H1 (cell line): ENCODE measurements around the gene ADD1. TPM values are rescaled to one million over a fixed set of nuclear protein-coding genes. Genes with fewer than 3 reads are reported as not detected.

Source experiments
- CTCF ChIA-PET: fragments of 300-600 bp; sonication (Branson Sonifier 250); formaldehyde crosslinking; loops from one replicate; lab custom pipeline; 2021; ENCODE audit not compliant: partially characterized antibody; lab: Charles Lee
- POLR2A ChIA-PET: fragments of 300-600 bp; sonication (Branson Sonifier 250); formaldehyde crosslinking; loops from one replicate; lab custom pipeline; 2021; ENCODE audit warnings: inconsistent platforms; ENCODE audit not compliant: partially characterized antibody; lab: Charles Lee
- DNase-seq, 2 experiments: peaks; one replicate each; pipeline versions ENCODE4 v3.0.0 to v3.0.0-alpha.2; 2010 to 2022; ENCODE audit warnings: low spot score in 2 of 2, low read depth in 1 of 2, mixed read lengths in 1 of 2
- FAIRE-seq: peaks from 2 replicates; lab custom pipeline; 2011; peaks lifted over from hg19 to GRCh38; lab: Jason Lieb, UNC
- H2AFZ ChIP-seq: 2 replicates; pipeline ENCODE4 v1.8.1; 2012; ENCODE audit warnings: low read length, inconsistent platforms
- H2AK5ac ChIP-seq: 2 replicates; pipeline ENCODE4 v1.6.1; 2013; ENCODE audit warnings: low read depth, low read length
- H2BK120ac ChIP-seq: replicated peaks from 2 replicates; pipeline ENCODE3; 2013; ENCODE audit warnings: low read depth, low read length, inconsistent platforms
- H2BK12ac ChIP-seq: 2 replicates; pipeline ENCODE4 v1.6.1; 2013; ENCODE audit warnings: low read depth, low read length
- H2BK15ac ChIP-seq: 2 replicates; pipeline ENCODE4 v1.6.1; 2013; ENCODE audit warnings: low read length
- H2BK20ac ChIP-seq: 2 replicates; pipeline ENCODE4 v1.6.1; 2013; ENCODE audit warnings: low read length
- H2BK5ac ChIP-seq: 2 replicates; pipeline ENCODE4 v1.6.1; 2013; ENCODE audit warnings: low read depth, low read length
- H3K14ac ChIP-seq: 2 replicates; pipeline ENCODE4 v1.6.1; 2013; ENCODE audit warnings: inconsistent platforms; ENCODE audit not compliant: insufficient read length
- H3K18ac ChIP-seq: 2 replicates; pipeline ENCODE4 v1.6.1; 2013; ENCODE audit warnings: low read length; ENCODE audit errors: extremely low read depth
- H3K23ac ChIP-seq: 2 replicates; pipeline ENCODE4 v1.6.1; 2013; ENCODE audit warnings: inconsistent platforms; ENCODE audit not compliant: insufficient read length
- H3K23me2 ChIP-seq: 2 replicates; pipeline ENCODE4 v1.6.1; 2013; ENCODE audit warnings: low read depth, low read length
- H3K27ac ChIP-seq: 2 replicates; pipeline ENCODE4 v1.6.1; 2011; ENCODE audit warnings: low read depth, low read length, inconsistent platforms
- H3K27me3 ChIP-seq, 4 experiments: replicated peaks in 1 of 4; 1 replicate in 1 of 4; 2 replicates in 3 of 4; pipeline versions ENCODE4 v1.6.1 to v1.8.1; 2011 to 2013; ENCODE audit warnings: low read length in 3 of 4, mild to moderate bottlenecking in 3 of 4, inconsistent platforms in 2 of 4, mixed read lengths in 2 of 4, moderate library complexity in 1 of 4; ENCODE audit not compliant: control insufficient read depth in 3 of 4, insufficient read depth in 3 of 4; ENCODE audit errors: extremely low read depth in 1 of 4
- H3K36me3 ChIP-seq, 4 experiments: 2 replicates each; pipeline versions ENCODE4 v1.6.1 to v1.8.1; 2011 to 2013; ENCODE audit warnings: mild to moderate bottlenecking in 4 of 4, low read length in 3 of 4, moderate library complexity in 2 of 4, control low read depth in 1 of 4, inconsistent platforms in 1 of 4; ENCODE audit not compliant: insufficient read depth in 4 of 4, control insufficient read depth in 2 of 4
- H3K4ac ChIP-seq: replicated peaks from 2 replicates; pipeline ENCODE3; 2013; ENCODE audit warnings: low read length, low read depth, mixed read lengths, inconsistent platforms; ENCODE audit not compliant: insufficient read length
- H3K4me1 ChIP-seq, 4 experiments: replicated peaks in 1 of 4; 1 replicate in 1 of 4; 2 replicates in 3 of 4; pipeline versions ENCODE4 v1.6.1 to v1.8.1; 2011 to 2013; ENCODE audit warnings: low read length in 3 of 4, inconsistent platforms in 2 of 4, mixed read lengths in 1 of 4; ENCODE audit not compliant: insufficient read depth in 4 of 4, control insufficient read depth in 3 of 4
- H3K4me2 ChIP-seq, 2 experiments: 2 replicates each; pipeline versions ENCODE4 v1.6.1 to v1.8.1; 2011 to 2013; ENCODE audit warnings: low read depth in 2 of 2, low read length in 2 of 2, control low read depth in 1 of 2, inconsistent platforms in 1 of 2, mild to moderate bottlenecking in 1 of 2; ENCODE audit not compliant: insufficient read depth in 1 of 2
- H3K4me3 ChIP-seq, 4 experiments: fragments of 200-600, 300-600 bp in 1 of 4; sonication (generic), shearing (Covaris generic), sonication (Bioruptor Twin) in 1 of 4; 2 replicates each; pipeline versions ENCODE4 v1.5.1 to v1.8.1; 2011 to 2016; ENCODE audit warnings: low read length in 4 of 4, low read depth in 3 of 4, control low read depth in 2 of 4, inconsistent platforms in 2 of 4, mild to moderate bottlenecking in 2 of 4, mixed read lengths in 1 of 4, moderate library complexity in 1 of 4; ENCODE audit not compliant: insufficient read depth in 2 of 4; ENCODE audit errors: extremely low read depth in 1 of 4
- H3K56ac ChIP-seq: replicated peaks from 2 replicates; pipeline ENCODE3; 2013; ENCODE audit warnings: low read depth, mild to moderate bottlenecking, mixed read lengths, low read length, inconsistent platforms; ENCODE audit not compliant: insufficient read length
- H3K79me1 ChIP-seq: 2 replicates; pipeline ENCODE4 v1.6.1; 2013; ENCODE audit warnings: low read depth, low read length, control low read depth
- H3K79me2 ChIP-seq, 2 experiments: 2 replicates each; pipeline versions ENCODE4 v1.6.1 to v1.8.1; 2012 to 2013; ENCODE audit warnings: low read length in 2 of 2, mild to moderate bottlenecking in 2 of 2, inconsistent platforms in 1 of 2; ENCODE audit not compliant: insufficient read depth in 2 of 2, control insufficient read depth in 1 of 2
- H3K9ac ChIP-seq, 4 experiments: replicated peaks in 1 of 4; 1 replicate in 1 of 4; 2 replicates in 3 of 4; pipeline versions ENCODE4 v1.6.1 to v1.8.1; 2011 to 2013; ENCODE audit warnings: low read depth in 3 of 4, low read length in 3 of 4, control low read depth in 2 of 4, mild to moderate bottlenecking in 2 of 4, moderate library complexity in 2 of 4, inconsistent platforms in 1 of 4; ENCODE audit errors: extremely low read depth in 1 of 4
- H3K9me3 ChIP-seq, 2 experiments: 2 replicates each; pipeline versions ENCODE4 v1.6.1 to v1.8.1; 2012 to 2013; ENCODE audit warnings: mild to moderate bottlenecking in 2 of 2, moderate library complexity in 2 of 2, control low read depth in 1 of 2, inconsistent platforms in 1 of 2, low read depth in 1 of 2, low read length in 1 of 2, mixed read lengths in 1 of 2; ENCODE audit not compliant: insufficient read depth in 2 of 2
- H4K20me1 ChIP-seq, 2 experiments: replicated peaks in 1 of 2; 2 replicates each; pipeline versions ENCODE3 to v1.8.1; 2011 to 2013; ENCODE audit warnings: inconsistent platforms in 2 of 2, low read length in 2 of 2, mild to moderate bottlenecking in 1 of 2; ENCODE audit not compliant: insufficient read depth in 2 of 2, control insufficient read depth in 1 of 2
- H4K5ac ChIP-seq: 2 replicates; pipeline ENCODE4 v1.6.1; 2013; ENCODE audit warnings: low read length, low read depth, mixed read lengths, inconsistent platforms; ENCODE audit not compliant: insufficient read length
- H4K8ac ChIP-seq: 2 replicates; pipeline ENCODE4 v1.8.0; 2013; ENCODE audit warnings: mild to moderate bottlenecking, moderate library complexity, low read length, inconsistent platforms; ENCODE audit not compliant: insufficient read depth; ENCODE audit errors: extremely low read depth
- H4K91ac ChIP-seq: replicated peaks from 2 replicates; pipeline ENCODE3; 2013; ENCODE audit warnings: low read length, mixed read lengths, inconsistent platforms; ENCODE audit not compliant: insufficient read length
- HDAC2 ChIP-seq, 2 experiments: fragments of 300-600 bp in 1 of 2; sonication (generic) in 1 of 2; IDR thresholded peaks; 2 replicates each; pipeline ENCODE4 v1.6.1; 2011 to 2012; ENCODE audit warnings: low read depth in 2 of 2, low read length in 2 of 2, mild to moderate bottlenecking in 2 of 2, moderate library complexity in 2 of 2, borderline replicate concordance in 1 of 2, inconsistent platforms in 1 of 2
- HDAC6 ChIP-seq: IDR thresholded peaks from one replicate; pipeline ENCODE4 v1.7.1; 2012; ENCODE audit warnings: low read depth, mild to moderate bottlenecking, inconsistent platforms, low read length, moderate library complexity
- SAP30 ChIP-seq: fragments of 300-600 bp; sonication (generic); IDR thresholded peaks from 2 replicates; pipeline ENCODE4 v1.7.1; 2012; ENCODE audit warnings: low read length, moderate library complexity, mild to moderate bottlenecking, inconsistent platforms; ENCODE audit not compliant: insufficient read depth, insufficient replicate concordance
- TBP ChIP-seq: IDR thresholded peaks from 2 replicates; pipeline ENCODE4 v1.6.1; 2011; ENCODE audit warnings: low read depth, low read length, improper control_type of control experiment
- WGBS, 2 experiments: shearing (Covaris generic) in 1 of 2; methylation state at CpG; one replicate each; pipeline versions ENCODE4 v1.1.6 to v1.1.7; 2013 to 2015; ENCODE audit warnings: low lambda C conversion rate in 2 of 2, mixed read lengths in 2 of 2, inconsistent platforms in 1 of 2, low coverage in 1 of 2, missing lambda C conversion rate in 1 of 2; ENCODE audit not compliant: insufficient replicate concordance in 2 of 2, insufficient coverage in 1 of 2, insufficient read length in 1 of 2; ENCODE audit errors: extremely low coverage in 1 of 2, missing lambda C conversion rate in 1 of 2; 5-methylcytosine and 5-hydroxymethylcytosine counted together
- polyA plus RNA-seq, 7 experiments: library from polyadenylated mRNA; depleted of rRNA in 3 of 7; stranded (reverse) in 5 of 7; unstranded in 2 of 7; fragments of >200 nt in 5 of 7; fragments of 200-250 nt in 2 of 7; gene quantifications; 1 replicate in 5 of 7; 2 replicates in 1 of 7; 4 replicates in 1 of 7; pipeline versions ENCODE4 v1.2.1 to v1.2.3, GENCODE V29; 2011 to 2013; ENCODE audit warnings: missing spikeins in 2 of 7, mixed read lengths in 2 of 7
- total RNA-seq: library from RNA; stranded (reverse); fragmentation: NEBNext Ultra II Directional; extraction: Animal tissue kit (Norgen Biotek cat#: 25700); gene quantifications from 2 replicates; pipeline ENCODE4 v1.2.1, GENCODE V29; 2021

ADD1 gene
- total and polyA plus RNA-seq, 2 of the 8 experiments (the other 6 are each of a cell fraction or from before 2014, with no cell fraction given) = 113 to 143 TPM

GRCh38 chr4:2874861-2875260 lies 31.2 kb downstream of the ADD1 start:
- Histone ChIP-seq H2BK12ac (no peak overlapping the region), H4K8ac (no peak overlapping the region), H2AFZ (no peak overlapping the region), H3K4me1 (no peaks in the 10 kb centered on the region; a peak in 1 of 7 replicates), H3K9me3 (no peaks in the 10 kb centered on the region), H3K14ac (no peak overlapping the region), H3K23me2 (no peaks in the 10 kb centered on the region), H3K4me3 (no peak overlapping the region), H2BK120ac (no peak overlapping the region), H3K79me2 (peaks cover 0 to 51% of the 10 kb centered on the region in 2 experiments; a peak in 2 of 4 replicates), H2BK5ac (no peak overlapping the region), H3K79me1 (no peaks in the 10 kb centered on the region; the same call in none of the 2 replicates), H4K5ac (no peak overlapping the region), H3K36me3 (peaks cover 0 to 9% (median 1%) of the 10 kb centered on the region in 4 experiments; a peak in 3 of 8 replicates), H3K23ac (no peak overlapping the region), H3K56ac (no peak overlapping the region), H2BK15ac (no peak overlapping the region), H4K91ac (no peak overlapping the region), H3K4ac (no peak overlapping the region), H4K20me1 (peaks cover 0 to 4% of the 10 kb centered on the region in 2 experiments), H2AK5ac (no peak overlapping the region), H3K27me3 (no peaks in the 10 kb centered on the region), H3K18ac (no peak overlapping the region), H2BK20ac (no peak overlapping the region), H3K27ac (no peak overlapping the region), H3K4me2 (no peak overlapping the region), H3K9ac (no peak overlapping the region)
- no peak for FAIRE-seq
- WGBS, 2 experiments = 91% methylated on average over 7 of the region's 7 CpGs; no CpG with 5 or more reads in 1 of the 2 experiments
- POLR2A ChIA-PET = interaction anchor here (0.9 kb wide), 1 partner anchor 139 kb away, joined by 3 read pairs; no protein-coding TSS in a partner anchor
- CTCF ChIA-PET = interaction anchor here (1.1 to 5.5 kb wide), 3 partner anchors 13 to 110 kb away, joined by 3 to 19 read pairs (median 3); no protein-coding TSS in a partner anchor
- no peak for DNase-seq
- TF ChIP-seq SAP30 (no peak), HDAC6 (no peak), HDAC2 (IDR thresholded peaks at IDR 0.05; ENCODE audit: borderline replicate concordance in 1 of 2, low read depth in 2 of 2, low read length in 2 of 2) (no peak), TBP (no peak)
